Prostate gland (tissue), 2 donors: Measurements from ENCODE around the gene CAMK2D. TPM values are rescaled to one million over a fixed set of nuclear protein-coding genes. Genes with fewer than 3 reads are reported as not detected.
"Not testable (repeated sequence)": the region's sequence is repeated elsewhere in the genome, so short reads cannot be mapped to it uniquely, and the experiment has no call there.

Experiments used
- DNase-seq: peaks from one replicate; pipeline ENCODE4 v3.0.0-alpha.2; 2019; ENCODE audit warnings: low spot score
- H3K27ac ChIP-seq, 2 donors: fragments of 200-600 bp; sonication (generic); 2 replicates each; pipeline ENCODE4 v1.5.1; 2017 to 2019
- H3K27me3 ChIP-seq: fragments of 200-600 bp; sonication (generic); replicated peaks from 2 replicates; pipeline ENCODE4 v1.5.1; 2019; ENCODE audit not compliant: insufficient read depth
- H3K36me3 ChIP-seq, 2 donors: fragments of 200-600 bp; sonication (generic); 1 replicate in 1 of 2; 2 replicates in 1 of 2; pipeline versions ENCODE4 v1.5.1 to v1.8.1; 2017 to 2019
- H3K4me1 ChIP-seq: fragments of 200-600 bp; sonication (generic); replicated peaks from 2 replicates; pipeline ENCODE4 v1.5.1; 2019
- H3K4me3 ChIP-seq, 2 donors: fragments of 200-600 bp; sonication (generic); 2 replicates each; pipeline ENCODE4 v1.5.1; 2017 to 2019
- H3K9me3 ChIP-seq: fragments of 200-600 bp; sonication (generic); 2 replicates; pipeline ENCODE4 v1.5.1; 2017
- CTCF ChIP-seq, 4 experiments: fragments of 200-600 bp in 2 of 4; fragments of 450-650 bp in 2 of 4; sonication (generic) in 2 of 4; IDR thresholded peaks; 1 replicate in 3 of 4; 2 replicates in 1 of 4; pipeline ENCODE4 v1.5.1; 2016 to 2019; ENCODE audit warnings: antibody characterized with exemption in 4 of 4, mild to moderate bottlenecking in 2 of 4, moderate library complexity in 2 of 4
- POLR2A ChIP-seq: fragments of 450-650 bp; IDR thresholded peaks from one replicate; pipeline ENCODE4 v1.6.1; 2016; ENCODE audit warnings: antibody characterized with exemption, mild to moderate bottlenecking
- POLR2AphosphoS5 ChIP-seq: sonication (generic); formaldehyde crosslinking; IDR thresholded peaks from one replicate; pipeline ENCODE4 v1.6.1; 2017; ENCODE audit warnings: antibody characterized with exemption
- WGBS: methylation state at CpG from one replicate; pipeline ENCODE4 v1.1.5; 2018; 5-methylcytosine and 5-hydroxymethylcytosine counted together
- intact Hi-C: fragments of 100-400 bp; cut with DNase I; formaldehyde crosslinking; loops from one replicate; pipeline ENCODE4 v1.14.2; 2022
- total RNA-seq, 2 donors: library from RNA; depleted of rRNA; stranded (reverse); fragments of >200 nt; gene quantifications; one replicate each; pipeline ENCODE4 v1.1.0, GENCODE V29; 2016

CAMK2D gene
- total RNA-seq, 2 donors from 2014 or later = 48.7 to 88.8 TPM

DNA sequence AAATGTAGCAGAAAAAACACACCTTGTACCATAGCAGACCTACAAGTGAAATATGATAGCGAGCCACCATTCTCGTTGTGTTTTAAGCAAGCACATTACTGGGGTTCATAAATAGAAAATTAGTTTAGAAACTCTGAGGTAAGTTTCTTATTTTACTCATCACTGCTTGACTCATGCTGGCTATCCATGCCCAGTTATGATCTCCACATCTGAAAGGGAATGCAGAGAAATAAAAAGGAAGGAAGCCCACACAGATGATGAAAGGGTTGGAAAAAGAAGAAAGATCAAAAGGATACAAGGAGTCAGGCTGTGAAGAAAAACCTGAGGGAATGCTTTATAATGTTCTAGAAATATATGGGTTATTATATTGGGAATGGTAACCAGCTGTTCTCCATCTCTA lies 54.5 kb downstream of the CAMK2D start:
- TF ChIP-seq POLR2AphosphoS5 = no peak
- no peak for TF ChIP-seq CTCF (IDR thresholded peaks at IDR 0.05)
- TF ChIP-seq POLR2A = no peak
- 73% methylated on average over 2 of the region's 2 CpGs for WGBS
- Histone ChIP-seq H3K27ac (no peak overlapping the region), H3K4me1 (no peaks in the 10 kb centered on the region), H3K27me3 (no peaks in the 10 kb centered on the region), H3K9me3 (no peaks in the 10 kb centered on the region), H3K36me3 (no peaks in the 10 kb centered on the region), H3K4me3 (no peak overlapping the region)
- DNase-seq = no peak
- intact Hi-C loops = no loop called here

GRCh38 chr4:113705097-113705496 lies 56.4 kb downstream of the CAMK2D start:
- H3K4me3 ChIP-seq, H3K4me1 ChIP-seq, H3K36me3 ChIP-seq, DNase-seq, H3K9me3 ChIP-seq, H3K27ac ChIP-seq, H3K27me3 ChIP-seq, intact Hi-C loops: not testable (repeated sequence)
- WGBS = 90% methylated on average over 6 of the region's 6 CpGs

DNA sequence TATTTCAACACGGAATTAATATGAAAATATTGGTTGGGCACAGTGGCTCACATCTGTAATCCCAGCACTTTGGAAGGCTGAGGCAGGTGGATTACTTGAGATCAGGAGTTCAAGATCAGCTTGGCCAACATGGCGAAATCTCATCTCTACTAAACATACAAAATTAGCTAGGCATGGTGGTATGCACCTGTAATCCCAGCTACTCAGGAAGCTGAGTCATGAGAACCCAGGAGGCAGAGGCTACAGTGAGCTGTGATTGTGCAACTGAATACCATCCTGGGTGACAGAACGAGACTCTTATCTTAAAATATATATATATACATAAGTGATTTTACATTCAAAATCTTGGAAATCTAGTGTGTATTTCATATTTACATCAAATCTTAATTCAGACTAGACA lies 58.9 kb downstream of the CAMK2D start:
- H3K4me3 ChIP-seq, H3K36me3 ChIP-seq, H3K27me3 ChIP-seq, DNase-seq, intact Hi-C loops, H3K4me1 ChIP-seq, H3K9me3 ChIP-seq, H3K27ac ChIP-seq: not testable (repeated sequence)
- 95% methylated on average over 3 of the region's 3 CpGs for WGBS

- 63% methylated on average over 1 of the region's 1 CpG for WGBS
- Histone ChIP-seq H3K27ac (no peak overlapping the region), H3K27me3 (no peaks in the 10 kb centered on the region), H3K36me3 (no peaks in the 10 kb centered on the region), H3K4me1 (no peaks in the 10 kb centered on the region), H3K9me3 (no peaks in the 10 kb centered on the region), H3K4me3 (no peak overlapping the region)
- TF ChIP-seq CTCF (IDR thresholded peaks at IDR 0.05) (no peak), POLR2AphosphoS5 (no peak), POLR2A (no peak)
- intact Hi-C loops = no loop called here
- DNase-seq = no peak
Measured at GRCh38 chr4:113701169-113701568, 60.4 kb downstream of the CAMK2D start.

DNA sequence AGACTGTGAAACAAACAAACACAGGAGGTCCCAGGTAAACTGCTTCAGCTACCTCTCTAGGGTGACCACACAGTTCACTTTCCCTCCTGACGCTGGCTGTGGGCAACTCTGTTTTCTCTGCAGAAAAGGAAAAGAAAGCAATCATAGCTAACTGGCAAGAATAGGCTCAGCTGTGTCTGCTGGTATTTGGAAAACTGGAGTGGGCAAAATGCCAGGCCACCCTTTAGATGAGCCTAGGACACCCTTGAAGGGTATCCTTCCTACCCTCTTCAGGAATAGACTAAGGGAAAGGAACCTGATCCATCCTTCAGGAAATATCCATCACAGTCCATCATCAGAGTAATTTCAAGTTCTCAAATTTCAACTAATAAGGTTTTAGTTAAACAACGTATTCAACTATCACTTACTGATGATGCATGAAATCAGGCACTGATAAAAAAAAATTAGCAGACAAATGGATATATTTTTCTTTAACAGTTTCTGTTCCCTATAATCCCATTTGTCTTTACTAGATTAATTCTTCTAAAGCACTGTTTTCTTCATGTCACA lies 60.9 kb downstream of the CAMK2D start:
- H3K36me3 ChIP-seq = no peaks in the 10 kb centered on the region
- H3K27me3 ChIP-seq = no peaks in the 10 kb centered on the region
- H3K4me1 ChIP-seq = no peaks in the 10 kb centered on the region
- no peak for DNase-seq
- TF ChIP-seq CTCF (IDR thresholded peaks at IDR 0.05) = no peak
- no peak for TF ChIP-seq POLR2AphosphoS5
- no peak for TF ChIP-seq POLR2A
- no peak overlapping the region for H3K27ac ChIP-seq
- no peak overlapping the region for H3K4me3 ChIP-seq
- 73% methylated on average over 2 of the region's 2 CpGs for WGBS
- intact Hi-C loops = no loop called here
- no peaks in the 10 kb centered on the region for H3K9me3 ChIP-seq

DNA sequence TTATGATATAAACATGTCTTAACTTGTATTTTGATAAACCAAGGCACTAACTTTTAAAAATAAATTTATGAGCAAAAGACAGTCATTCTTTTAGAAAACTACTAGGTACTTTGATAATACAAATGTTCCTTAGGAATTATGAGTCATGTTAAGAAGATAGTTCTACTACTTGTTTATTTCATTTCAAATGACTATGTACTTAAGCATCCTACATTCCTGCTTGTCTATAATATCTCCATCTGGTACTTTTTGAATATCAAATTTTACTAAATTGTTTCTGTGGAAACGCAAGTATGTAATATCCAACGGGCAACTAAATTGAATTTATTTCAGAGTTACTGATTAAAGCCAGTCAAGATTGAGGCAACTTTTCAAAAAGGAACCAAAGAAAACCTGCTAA lies 61.8 kb downstream of the CAMK2D start:
- DNase-seq = no peak
- Histone ChIP-seq H3K9me3 (no peaks in the 10 kb centered on the region), H3K4me3 (no peak overlapping the region), H3K27me3 (no peaks in the 10 kb centered on the region), H3K36me3 (no peaks in the 10 kb centered on the region), H3K4me1 (no peaks in the 10 kb centered on the region), H3K27ac (no peak overlapping the region)
- TF ChIP-seq POLR2A = no peak
- TF ChIP-seq CTCF (IDR thresholded peaks at IDR 0.05) = no peak
- TF ChIP-seq POLR2AphosphoS5 = no peak
- intact Hi-C loops = no loop called here
- 86% methylated on average over 2 of the region's 2 CpGs for WGBS
